Activated T-helper 9 cell treated with anti-CD3 and anti-CD28 coated beads, Interleukin-2, amount 50 U/mL, for 16 hours (primary cell): ENCODE data around the gene SIDT2.
A peak's percentile ranks its signal among the peaks of the same experiment; 100 is the strongest.
"Not testable (repeated sequence)": the region's sequence is repeated elsewhere in the genome, so short reads cannot be mapped to it uniquely, and the experiment has no call there.

Experiments
- DNase-seq: peaks from one replicate; pipeline ENCODE4 v3.0.0-alpha.2; 2020; ENCODE audit warnings: low read depth

The SIDT2 gene

GRCh38 chr11:117178210-117179034, at the start of gene SIDT2:
Gene SIDT2 (plus strand): TSS chr11:117178743. CDS start chr11:117179264, 521 bp downstream.
- peak; percentile 78 for DNase-seq

- DNase-seq: not testable (repeated sequence)
These were observed 48.1 kb upstream of the SIDT2 start for GRCh38 chr11:117130396-117130795.

- no peak for DNase-seq
These were observed 47.7 kb upstream of the SIDT2 start for GRCh38 chr11:117130879-117131278.

- DNase-seq: no peak
These were observed 44.1 kb upstream of the SIDT2 start for GRCh38 chr11:117134431-117134830.

GRCh38 chr11:117134979-117135378, 43.6 kb upstream of the SIDT2 start:
- DNase-seq: not testable (repeated sequence)

GRCh38 chr11:117137223-117138086, 41.1 kb upstream of the SIDT2 start:
- not testable (repeated sequence) for DNase-seq

GRCh38 chr11:117143390-117143789, 35.2 kb upstream of the SIDT2 start:
- no peak for DNase-seq

- DNase-seq: peak; percentile 93
These were observed 34.6 kb upstream of the SIDT2 start, which contains the start of gene PAFAH1B2 for GRCh38 chr11:117143871-117144476. Gene PAFAH1B2 (plus strand): TSS chr11:117144287. CDS start chr11:117152448, 8,161 bp downstream.

- no peak for DNase-seq
These were observed 33.8 kb upstream of the SIDT2 start for GRCh38 chr11:117144477-117145392.

GRCh38 chr11:117145393-117145761, 33.2 kb upstream of the SIDT2 start:
- no peak for DNase-seq

- no peak for DNase-seq
These were observed 32.0 kb upstream of the SIDT2 start for GRCh38 chr11:117146521-117146920.

- no peak for DNase-seq
These were observed 26.5 kb upstream of the SIDT2 start for GRCh38 chr11:117152066-117152465.

GRCh38 chr11:117154468-117154867, 24.1 kb upstream of the SIDT2 start:
- no peak for DNase-seq

- DNase-seq: no peak
These were observed 21.0 kb upstream of the SIDT2 start for GRCh38 chr11:117157507-117157906.

GRCh38 chr11:117159892-117160291, 18.7 kb upstream of the SIDT2 start:
- no peak for DNase-seq

GRCh38 chr11:117160826-117161225, 17.7 kb upstream of the SIDT2 start:
- no peak for DNase-seq

GRCh38 chr11:117166491-117166890, 12.1 kb upstream of the SIDT2 start:
- DNase-seq: no peak

GRCh38 chr11:117169736-117170135, 8.8 kb upstream of the SIDT2 start:
- no peak for DNase-seq

GRCh38 chr11:117170210-117170609, 8.3 kb upstream of the SIDT2 start:
- no peak for DNase-seq

GRCh38 chr11:117171007-117171403, 7.5 kb upstream of the SIDT2 start:
- DNase-seq: no peak

- DNase-seq: no peak
These were observed 7.0 kb upstream of the SIDT2 start for GRCh38 chr11:117171404-117172061.
